Measurements from ENCODE around the gene SORL1. TPM values are rescaled to one million over a fixed set of nuclear protein-coding genes. Genes with fewer than 3 reads are reported as not detected.
"Not testable (repeated sequence)": the region's sequence is repeated elsewhere in the genome, so short reads cannot be mapped to it uniquely, and the experiment has no call there.

Gene SORL1
- total and polyA plus RNA-seq, 2 of the 13 experiments (the other 11 are each of a cell fraction or from before 2014, with no cell fraction given): 21.3 to 148 TPM

- H3K9ac ChIP-seq (ENCODE audit: insufficient read depth, low read depth, low read length); H3K27me3 ChIP-seq (ENCODE audit: control insufficient read depth in 1 of 2, insufficient read depth in 2 of 2, low read length in 2 of 2); H3K4me1 ChIP-seq (ENCODE audit: insufficient read depth, low read length); DNase-seq (ENCODE audit: low spot score); BruUV-seq (replicated peaks); H3K79me2 ChIP-seq (ENCODE audit: insufficient read depth, low read length); H3K9me3 ChIP-seq (ENCODE audit: low read length); H3K4me2 ChIP-seq (ENCODE audit: low read depth, low read length); in situ Hi-C loops (cut with HindIII; ENCODE audit: extremely low pct_ligation_motif_present, low pct_unique_long_range_greater_than_20kb); H3K4me3 ChIP-seq (replicated peaks in 1 of 3; ENCODE audit: insufficient read depth in 1 of 3, low read depth in 2 of 3, low read length in 3 of 3); H4K20me1 ChIP-seq (ENCODE audit: insufficient read depth, low read length); ATAC-seq; CTCF ChIA-PET (ENCODE audit: low intra/inter-chr PET ratio, low total read pairs); H2AFZ ChIP-seq (ENCODE audit: low read length); FAIRE-seq; H3K36me3 ChIP-seq (replicated peaks in 1 of 2; ENCODE audit: control insufficient read depth in 1 of 2, insufficient read depth in 2 of 2, low read length in 2 of 2); intact Hi-C loops (cut with micrococcal nuclease; ENCODE audit: unreplicated experiment); H3K27ac ChIP-seq (ENCODE audit: extremely low read length, insufficient read depth, low read length); POLR2A ChIA-PET: not testable (repeated sequence)
These were observed 40.8 kb upstream of the SORL1 start for GRCh38 chr11:121411330-121411729.

GRCh38 chr11:121412000-121412587 is 40.0 kb upstream of the SORL1 start:
- Histone ChIP-seq H3K4me2 (ENCODE audit: low read depth, low read length) (no peak overlapping the region), H2AFZ (ENCODE audit: low read length) (no peak overlapping the region), H3K27me3 (ENCODE audit: control insufficient read depth in 1 of 2, insufficient read depth in 2 of 2, low read length in 2 of 2) (no peaks in the 10 kb centered on the region), H3K4me1 (ENCODE audit: insufficient read depth, low read length) (peaks cover 3% of the 10 kb centered on the region; the same call in 1 of the 2 replicates), H3K9me3 (ENCODE audit: low read length) (no peaks in the 10 kb centered on the region), H3K79me2 (ENCODE audit: insufficient read depth, low read length) (no peaks in the 10 kb centered on the region), H3K9ac (ENCODE audit: insufficient read depth, low read depth, low read length) (no peak overlapping the region), H4K20me1 (ENCODE audit: insufficient read depth, low read length) (no peaks in the 10 kb centered on the region), H3K36me3 (replicated peaks in 1 of 2; ENCODE audit: control insufficient read depth in 1 of 2, insufficient read depth in 2 of 2, low read length in 2 of 2) (no peaks in the 10 kb centered on the region), H3K27ac (ENCODE audit: extremely low read length, insufficient read depth, low read length) (no peak overlapping the region), H3K4me3 (replicated peaks in 1 of 3; ENCODE audit: insufficient read depth in 1 of 3, low read depth in 2 of 3, low read length in 3 of 3) (no peak overlapping the region)
- in situ Hi-C loops (cut with HindIII; ENCODE audit: extremely low pct_ligation_motif_present, low pct_unique_long_range_greater_than_20kb): no loop called here
- WGBS (ENCODE audit: low lambda C conversion rate): 44% methylated on average over 4 of the region's 4 CpGs
- CTCF ChIA-PET (ENCODE audit: low intra/inter-chr PET ratio, low total read pairs): no interaction called here
- POLR2A ChIA-PET: no interaction called here
- DNase-seq (ENCODE audit: low spot score): no peak
- TF ChIP-seq SOX5 (CRISPR knock-in tag; IDR thresholded peaks at IDR 0.05; ENCODE audit: borderline replicate concordance) (no peak), ZNF101 (CRISPR knock-in tag; IDR thresholded peaks at IDR 0.05; ENCODE audit: borderline replicate concordance, low read depth) (no peak), KAT7 (CRISPR knock-in tag; IDR thresholded peaks at IDR 0.05; ENCODE audit: borderline replicate concordance) (no peak), ZNF816 (CRISPR knock-in tag; IDR thresholded peaks at IDR 0.05; ENCODE audit: borderline replicate concordance) (no peak), CEBPB (IDR thresholded peaks at IDR 0.05; ENCODE audit: borderline replicate concordance, low read depth, low read length) (peak; percentile 4; the same call in 1 of the 2 replicates), ZNF678 (CRISPR knock-in tag; IDR thresholded peaks at IDR 0.05) (no peak)
- ATAC-seq: no peak
- FAIRE-seq: no peak
- BruUV-seq (replicated peaks): no TSS peak
- intact Hi-C loops (cut with micrococcal nuclease; ENCODE audit: unreplicated experiment): no loop called here

All from HepG2 (cell line).